Breast epithelium (tissue), 3 donors: ENCODE results near the gene RALY.

Experiments
- CTCF ChIP-seq, 3 donors: fragments of 450-650 bp; IDR thresholded peaks; one replicate each; pipeline ENCODE4 v1.5.1; 2016 to 2017; ENCODE audit warnings: antibody characterized with exemption in 3 of 3, mild to moderate bottlenecking in 3 of 3, moderate library complexity in 3 of 3
- POLR2A ChIP-seq: fragments of 450-650 bp; IDR thresholded peaks from one replicate; pipeline ENCODE4 v1.6.1; 2016; ENCODE audit warnings: antibody characterized with exemption, mild to moderate bottlenecking, moderate library complexity

DNA sequence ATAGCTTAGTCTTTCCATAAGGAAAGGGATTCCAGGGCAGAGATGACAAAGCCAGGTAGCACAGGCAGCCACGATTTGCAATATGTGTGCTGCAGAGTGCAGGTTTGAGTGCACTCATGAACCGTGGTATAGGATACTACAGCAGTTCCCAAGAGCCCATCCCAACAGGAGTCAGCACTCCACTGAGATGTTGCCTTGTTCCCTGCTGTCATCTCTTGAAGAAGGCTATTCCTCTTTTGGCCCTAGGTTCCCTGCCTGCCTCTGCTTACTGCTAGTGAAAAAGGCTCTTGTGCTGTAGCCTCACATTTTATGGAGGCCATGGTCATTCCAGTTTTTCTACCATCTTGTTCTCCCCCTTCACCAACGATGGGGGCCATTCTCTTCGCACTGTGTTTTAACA lies 40.2 kb downstream of the RALY start:
- TF ChIP-seq CTCF (IDR thresholded peaks at IDR 0.05), result no peak
- TF ChIP-seq POLR2A, result no peak
